HG03060 (cell line): Measurements from ENCODE around the gene EDAR.

ENCODE experiments used
- ATAC-seq: cut with Tn5 transposase; IDR thresholded peaks from one replicate; pipeline ENCODE4 v1.9.1; 2021; ENCODE audit warnings: low read depth, moderate number of reproducible peaks; ENCODE audit not compliant: unreplicated experiment

Gene EDAR

GRCh38 chr2:109005686-109006204 is 16.7 kb upstream of the EDAR start:
- ATAC-seq, result no peak

DNA sequence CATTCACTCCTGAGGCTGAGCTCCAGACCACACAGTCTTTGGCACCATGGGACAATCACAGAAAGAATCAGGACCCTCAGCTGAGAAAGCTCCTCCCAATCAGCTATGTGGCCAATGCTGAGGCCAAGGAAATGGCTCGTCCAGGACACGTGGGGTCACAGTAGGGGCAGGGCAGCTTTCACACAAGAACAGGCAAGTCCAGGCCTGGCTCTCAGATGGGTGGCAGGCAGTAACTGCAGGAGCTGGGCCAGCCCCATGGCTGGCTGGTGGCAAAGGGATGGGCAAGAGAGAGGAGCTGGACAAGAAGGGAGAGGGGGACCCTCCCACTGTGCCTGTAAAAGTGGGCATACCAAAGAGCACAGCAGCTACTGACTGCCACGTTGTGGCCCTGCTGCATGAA is 12.2 kb upstream of the EDAR start:
- no peak for ATAC-seq

- no peak for ATAC-seq
Observed at GRCh38 chr2:109000738-109001137, 11.7 kb upstream of the EDAR start.

DNA sequence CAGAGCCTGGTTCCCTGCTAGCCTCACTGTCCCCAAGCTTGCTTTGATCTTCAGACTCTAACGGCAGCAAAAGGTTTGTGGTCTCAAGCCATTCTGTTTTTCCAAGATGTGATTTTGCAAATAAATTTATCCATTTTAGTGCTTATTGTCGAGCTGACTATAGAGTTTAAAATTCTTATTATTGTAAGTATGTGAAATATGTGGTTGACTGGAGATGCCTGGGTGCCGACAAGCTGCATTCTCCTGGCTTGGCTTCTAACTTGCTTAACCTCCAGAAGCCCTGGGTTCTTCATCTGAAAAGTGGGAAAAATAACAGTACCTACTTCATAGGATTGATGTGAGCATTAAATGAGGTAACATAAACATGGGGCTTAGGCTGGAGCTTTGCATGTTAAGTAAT is 9.9 kb upstream of the EDAR start:
- ATAC-seq, result no peak

- ATAC-seq, result no peak
Observed at GRCh38 chr2:108994178-108994577, 5.2 kb upstream of the EDAR start.

- no peak for ATAC-seq
Observed at GRCh38 chr2:108993095-108993937, 4.3 kb upstream of the EDAR start.

DNA sequence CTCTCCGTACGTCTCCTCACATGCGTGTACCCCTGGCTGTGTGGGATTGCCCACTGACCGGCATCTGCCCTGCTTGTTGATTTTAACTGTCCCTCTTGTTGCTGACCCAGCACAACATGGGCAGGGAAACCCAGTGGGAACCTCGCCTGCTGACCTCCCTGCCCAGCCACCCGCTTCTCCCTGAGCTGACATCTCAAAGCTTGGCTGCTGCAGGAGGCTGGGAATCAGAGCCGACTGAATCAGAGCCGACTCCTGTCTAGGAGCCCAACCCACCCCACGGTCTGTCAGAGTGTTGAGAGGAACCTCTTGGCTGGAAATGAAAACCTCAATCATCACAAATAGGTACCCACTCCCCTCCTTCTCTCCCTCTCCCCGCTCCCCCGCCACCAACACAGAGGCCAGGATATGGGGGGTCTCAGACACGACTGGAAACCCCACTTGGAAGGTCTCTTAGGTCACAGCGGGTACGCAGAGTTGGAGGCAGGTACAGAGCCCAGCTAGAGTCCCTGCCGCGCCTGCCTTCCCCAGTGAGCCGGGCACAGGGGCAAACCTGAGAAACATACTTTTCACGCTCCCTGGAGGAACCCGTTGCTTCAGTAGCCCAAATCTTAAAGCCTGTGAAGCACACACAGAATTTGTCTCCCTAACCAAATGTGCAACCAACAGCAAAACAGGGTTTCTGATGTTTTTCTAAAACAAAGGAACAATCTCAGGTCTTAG is 784 bp downstream of the EDAR start:
- ATAC-seq, result no peak

GRCh38 chr2:108986916-108987510 is 2.0 kb downstream of the EDAR start:
- no peak for ATAC-seq

GRCh38 chr2:108983610-108984009 is 5.4 kb downstream of the EDAR start:
- ATAC-seq, result no peak

- no peak for ATAC-seq
Observed at GRCh38 chr2:108983061-108983460, 6.0 kb downstream of the EDAR start.

DNA sequence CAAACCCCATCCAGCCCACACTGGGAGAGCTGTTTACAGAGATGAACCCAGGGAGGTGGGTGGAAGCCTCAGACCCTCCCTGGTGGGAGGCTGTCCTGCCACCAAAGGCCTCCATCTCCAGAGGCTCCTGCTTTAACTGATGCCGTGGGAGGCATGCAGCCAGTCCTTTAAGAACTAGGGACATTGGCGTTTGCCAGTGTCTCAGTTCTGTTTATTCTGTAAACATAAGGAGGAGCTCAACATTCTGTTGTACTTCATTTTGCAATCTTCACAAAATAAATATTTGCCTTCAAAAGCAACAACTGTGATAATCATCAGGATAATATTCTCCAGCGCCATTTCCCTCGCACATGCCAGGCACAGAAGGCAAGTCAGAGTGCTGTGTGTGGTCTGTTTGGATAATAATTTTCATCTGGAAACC is 6.8 kb downstream of the EDAR start:
- no peak for ATAC-seq

GRCh38 chr2:108981846-108982245 is 7.2 kb downstream of the EDAR start:
- no peak for ATAC-seq

DNA sequence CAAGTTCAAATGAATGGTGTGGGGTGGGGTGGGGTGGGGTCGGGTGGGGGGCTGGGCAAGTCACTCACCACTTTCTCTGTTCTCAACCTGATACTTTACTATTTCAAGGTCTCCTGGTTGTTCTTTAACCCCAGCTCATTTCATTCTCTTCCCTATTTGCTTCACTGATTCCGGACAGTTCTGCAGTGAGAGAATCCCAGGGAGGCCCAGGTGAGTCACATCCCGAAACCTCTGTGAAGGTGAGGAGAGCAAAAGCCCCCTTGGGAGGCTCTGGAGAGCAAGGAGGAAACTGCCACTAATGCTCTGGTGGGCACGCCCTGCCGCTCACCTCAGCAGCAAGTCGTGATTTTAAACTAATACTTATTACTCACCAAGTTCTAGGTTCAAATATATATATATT is 8.9 kb downstream of the EDAR start:
- ATAC-seq, result no peak

GRCh38 chr2:108979461-108979860 is 9.6 kb downstream of the EDAR start:
- no peak for ATAC-seq

DNA sequence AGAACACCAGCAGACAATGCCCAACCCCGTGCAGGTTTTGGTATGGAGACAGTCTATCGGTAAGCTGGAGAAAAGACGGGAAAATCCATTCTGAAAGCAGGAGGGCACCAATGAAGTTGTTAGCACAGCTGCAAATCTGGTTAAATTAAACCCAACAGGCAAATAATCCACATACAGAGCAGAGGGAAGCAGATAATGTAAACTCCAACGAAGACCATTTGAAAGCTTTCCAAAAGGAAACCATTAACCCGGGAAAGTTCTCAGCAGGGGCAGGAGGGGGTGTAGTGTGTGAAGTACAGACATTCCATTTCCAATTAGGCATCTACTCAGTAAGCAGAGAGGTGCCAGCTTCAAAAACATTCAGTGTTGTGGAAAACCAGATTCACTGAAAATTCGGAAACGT is 10.3 kb downstream of the EDAR start:
- ATAC-seq, result no peak

- no peak for ATAC-seq
Observed at GRCh38 chr2:108975613-108976435, 13.2 kb downstream of the EDAR start.

DNA sequence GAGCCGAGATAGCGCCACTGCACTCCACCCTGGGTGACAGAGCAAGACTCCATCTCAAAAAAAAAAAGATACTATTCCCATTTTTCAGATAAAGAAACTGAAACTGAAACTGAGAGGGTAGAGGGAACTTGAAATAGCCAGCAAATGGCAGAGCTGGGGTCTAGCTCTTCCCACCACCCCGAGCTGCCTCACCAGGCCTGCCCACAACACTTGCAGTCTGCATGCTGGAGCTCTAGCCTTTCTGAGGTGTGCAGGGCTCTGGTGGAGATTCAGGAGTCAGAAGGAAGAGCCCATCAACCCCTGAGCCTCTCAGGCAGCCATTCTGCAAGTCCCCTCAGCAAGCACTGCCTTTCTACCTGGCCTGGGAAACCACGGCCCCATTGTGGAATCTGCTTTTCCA is 14.3 kb downstream of the EDAR start:
- ATAC-seq, result no peak

- ATAC-seq, result no peak
Observed at GRCh38 chr2:108972663-108973062, 16.4 kb downstream of the EDAR start.

- ATAC-seq, result no peak
Observed at GRCh38 chr2:108971661-108972566, 17.1 kb downstream of the EDAR start.
